Right lobe of liver (tissue), 4 donors: Measurements from ENCODE around the gene C1D.

ENCODE experiments used
- POLR2A ChIP-seq: fragments of 450-650 bp; IDR thresholded peaks from one replicate; pipeline ENCODE4 v1.6.1; 2017; ENCODE audit warnings: antibody characterized with exemption, mild to moderate bottlenecking
- TF ChIP-seq, protein P1 (sequence below), 4 donors: fragments of 200-600 bp in 3 of 4; fragments of 450-650 bp in 1 of 4; IDR thresholded peaks; one replicate each; pipeline versions ENCODE4 v1.5.1 to v1.8.0; 2016 to 2022; ENCODE audit warnings: antibody characterized with exemption in 4 of 4, mild to moderate bottlenecking in 2 of 4
- donor health status: DM: no; HTN: no; CAD: no.
- donor health status: DM: no; HTN: no; CAD: no.
- donor health status: DM: no; HTN: yes; CAD: no.

- TF ChIP-seq POLR2A, result no peak
- TF ChIP-seq, protein P1, sequence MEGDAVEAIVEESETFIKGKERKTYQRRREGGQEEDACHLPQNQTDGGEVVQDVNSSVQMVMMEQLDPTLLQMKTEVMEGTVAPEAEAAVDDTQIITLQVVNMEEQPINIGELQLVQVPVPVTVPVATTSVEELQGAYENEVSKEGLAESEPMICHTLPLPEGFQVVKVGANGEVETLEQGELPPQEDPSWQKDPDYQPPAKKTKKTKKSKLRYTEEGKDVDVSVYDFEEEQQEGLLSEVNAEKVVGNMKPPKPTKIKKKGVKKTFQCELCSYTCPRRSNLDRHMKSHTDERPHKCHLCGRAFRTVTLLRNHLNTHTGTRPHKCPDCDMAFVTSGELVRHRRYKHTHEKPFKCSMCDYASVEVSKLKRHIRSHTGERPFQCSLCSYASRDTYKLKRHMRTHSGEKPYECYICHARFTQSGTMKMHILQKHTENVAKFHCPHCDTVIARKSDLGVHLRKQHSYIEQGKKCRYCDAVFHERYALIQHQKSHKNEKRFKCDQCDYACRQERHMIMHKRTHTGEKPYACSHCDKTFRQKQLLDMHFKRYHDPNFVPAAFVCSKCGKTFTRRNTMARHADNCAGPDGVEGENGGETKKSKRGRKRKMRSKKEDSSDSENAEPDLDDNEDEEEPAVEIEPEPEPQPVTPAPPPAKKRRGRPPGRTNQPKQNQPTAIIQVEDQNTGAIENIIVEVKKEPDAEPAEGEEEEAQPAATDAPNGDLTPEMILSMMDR (IDR thresholded peaks at IDR 0.05), result no peak
These were observed 27.2 kb upstream of the C1D start for GRCh38 chr2:68089961-68090360.
